PFSK-1 (cell line): Measurements from ENCODE around the gene RAP1GAP2.

ENCODE experiments used
- FOXP2 ChIP-seq: optimal IDR thresholded peaks from 2 replicates; pipeline ENCODE3; 2011; ENCODE audit warnings: borderline replicate concordance, control low read depth, inconsistent platforms; ENCODE audit not compliant: insufficient read depth; ENCODE audit errors: extremely low read length, extremely low read depth
- POLR2AphosphoS5 ChIP-seq: IDR thresholded peaks from 2 replicates; pipeline ENCODE4 v1.6.1; 2012; ENCODE audit warnings: low read depth, mild to moderate bottlenecking, control low read depth, low read length, moderate library complexity
- SIN3A ChIP-seq: IDR thresholded peaks from 2 replicates; pipeline ENCODE4 v1.6.1; 2012; ENCODE audit warnings: mild to moderate bottlenecking, low read length, moderate library complexity, borderline replicate concordance; ENCODE audit not compliant: insufficient read depth
- TAF1 ChIP-seq: IDR thresholded peaks from 2 replicates; pipeline ENCODE4 v1.6.1; 2012; ENCODE audit warnings: low read length, control low read depth, borderline replicate concordance; ENCODE audit not compliant: insufficient read depth
- TF ChIP-seq, protein P1 (sequence below), 2 experiments: IDR thresholded peaks; 2 replicates each; pipeline versions ENCODE4 v1.6.1 to v1.8.0; 2011 to 2012; ENCODE audit warnings: low read depth in 2 of 2, low read length in 2 of 2, control low read depth in 1 of 2, inconsistent platforms in 1 of 2, mild to moderate bottlenecking in 1 of 2, moderate library complexity in 1 of 2; ENCODE audit not compliant: insufficient read depth in 1 of 2

The RAP1GAP2 gene

DNA sequence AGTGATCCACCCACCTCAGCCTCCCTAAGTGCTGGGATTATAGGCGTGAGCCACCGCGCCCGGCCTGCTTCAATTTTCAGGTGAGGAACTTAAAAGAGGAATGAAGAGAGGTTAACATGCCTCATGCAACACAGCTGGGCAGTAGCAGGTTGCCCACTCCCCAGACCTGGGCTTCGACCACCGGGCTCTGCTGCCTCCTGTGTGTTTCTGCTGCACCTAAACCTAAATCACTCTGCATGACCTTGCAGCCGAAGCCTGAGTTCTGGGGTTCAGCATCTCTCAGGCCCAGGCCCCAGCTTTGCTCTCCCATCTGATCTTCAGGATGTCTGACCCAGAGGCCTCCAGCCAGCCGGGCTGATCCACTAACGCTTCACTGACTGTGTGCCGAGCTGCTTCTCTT lies 154.6 kb downstream of the RAP1GAP2 start:
- no peak for TF ChIP-seq TAF1
- TF ChIP-seq POLR2AphosphoS5: no peak
- TF ChIP-seq, protein P1, sequence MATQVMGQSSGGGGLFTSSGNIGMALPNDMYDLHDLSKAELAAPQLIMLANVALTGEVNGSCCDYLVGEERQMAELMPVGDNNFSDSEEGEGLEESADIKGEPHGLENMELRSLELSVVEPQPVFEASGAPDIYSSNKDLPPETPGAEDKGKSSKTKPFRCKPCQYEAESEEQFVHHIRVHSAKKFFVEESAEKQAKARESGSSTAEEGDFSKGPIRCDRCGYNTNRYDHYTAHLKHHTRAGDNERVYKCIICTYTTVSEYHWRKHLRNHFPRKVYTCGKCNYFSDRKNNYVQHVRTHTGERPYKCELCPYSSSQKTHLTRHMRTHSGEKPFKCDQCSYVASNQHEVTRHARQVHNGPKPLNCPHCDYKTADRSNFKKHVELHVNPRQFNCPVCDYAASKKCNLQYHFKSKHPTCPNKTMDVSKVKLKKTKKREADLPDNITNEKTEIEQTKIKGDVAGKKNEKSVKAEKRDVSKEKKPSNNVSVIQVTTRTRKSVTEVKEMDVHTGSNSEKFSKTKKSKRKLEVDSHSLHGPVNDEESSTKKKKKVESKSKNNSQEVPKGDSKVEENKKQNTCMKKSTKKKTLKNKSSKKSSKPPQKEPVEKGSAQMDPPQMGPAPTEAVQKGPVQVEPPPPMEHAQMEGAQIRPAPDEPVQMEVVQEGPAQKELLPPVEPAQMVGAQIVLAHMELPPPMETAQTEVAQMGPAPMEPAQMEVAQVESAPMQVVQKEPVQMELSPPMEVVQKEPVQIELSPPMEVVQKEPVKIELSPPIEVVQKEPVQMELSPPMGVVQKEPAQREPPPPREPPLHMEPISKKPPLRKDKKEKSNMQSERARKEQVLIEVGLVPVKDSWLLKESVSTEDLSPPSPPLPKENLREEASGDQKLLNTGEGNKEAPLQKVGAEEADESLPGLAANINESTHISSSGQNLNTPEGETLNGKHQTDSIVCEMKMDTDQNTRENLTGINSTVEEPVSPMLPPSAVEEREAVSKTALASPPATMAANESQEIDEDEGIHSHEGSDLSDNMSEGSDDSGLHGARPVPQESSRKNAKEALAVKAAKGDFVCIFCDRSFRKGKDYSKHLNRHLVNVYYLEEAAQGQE (IDR thresholded peaks at IDR 0.05; ENCODE audit: insufficient read depth in 1 of 2, low read depth in 2 of 2, low read length in 2 of 2): no peak
- TF ChIP-seq SIN3A: no peak
- TF ChIP-seq FOXP2: no peak

DNA sequence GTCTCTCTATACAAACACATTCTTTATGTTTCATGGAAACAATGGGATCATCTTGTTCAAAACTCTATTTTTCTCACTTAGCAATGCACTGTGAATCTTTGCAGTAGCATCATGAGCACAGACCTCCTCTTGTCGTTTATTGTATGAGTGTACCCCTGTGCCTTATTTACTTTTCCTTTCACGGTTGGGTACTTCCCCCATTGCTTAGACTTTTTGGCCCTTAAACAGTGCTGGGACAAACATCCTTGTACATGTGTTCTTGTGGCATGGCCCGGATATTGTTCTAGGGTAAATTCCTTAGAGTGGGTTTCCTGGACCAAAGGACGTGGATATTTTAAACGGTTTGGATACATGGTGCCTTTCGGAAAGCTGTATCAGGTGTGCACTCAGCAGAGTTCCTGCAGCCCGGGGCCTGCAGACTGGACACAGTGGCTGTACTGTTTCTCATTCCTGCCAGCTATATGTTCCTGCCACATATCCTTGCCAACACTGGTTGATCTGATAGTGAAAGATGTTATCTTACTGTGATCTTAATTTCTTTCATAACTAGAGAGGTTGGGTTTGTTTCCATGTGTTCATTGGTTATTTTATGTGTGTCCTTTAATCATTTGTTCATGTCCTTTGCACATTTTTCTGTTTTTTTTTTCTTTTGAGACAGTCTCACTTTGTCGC lies 156.1 kb downstream of the RAP1GAP2 start:
- TF ChIP-seq FOXP2 (no peak), TAF1 (no peak), SIN3A (no peak), POLR2AphosphoS5 (no peak)
- TF ChIP-seq, protein P1 (IDR thresholded peaks at IDR 0.05; ENCODE audit: insufficient read depth in 1 of 2, low read depth in 2 of 2, low read length in 2 of 2): no peak

DNA sequence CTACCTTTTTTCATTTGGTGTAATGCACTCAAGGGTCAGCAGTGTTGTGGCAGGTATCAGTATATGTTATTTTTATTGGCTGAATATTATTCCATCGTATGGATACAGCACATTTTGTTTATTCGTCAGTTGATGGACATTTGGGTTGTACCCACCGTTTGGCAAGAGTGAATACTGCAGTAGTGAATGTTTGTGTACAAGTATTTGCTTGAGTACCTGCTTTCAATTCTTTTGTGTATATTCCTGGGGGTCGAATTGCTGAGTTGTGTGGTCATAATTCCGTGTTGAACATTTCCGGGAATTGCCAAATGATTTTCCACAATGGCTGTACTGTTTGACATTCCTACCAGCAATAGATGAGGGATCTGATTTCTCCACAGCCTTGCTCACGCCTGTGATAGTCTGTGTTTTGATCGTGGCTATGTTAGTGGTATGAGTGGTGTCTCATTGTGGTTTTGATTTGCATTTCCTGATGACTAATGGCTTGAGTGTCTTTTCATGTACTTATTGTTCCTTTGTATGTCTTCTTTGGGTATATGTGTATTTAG lies 158.7 kb downstream of the RAP1GAP2 start:
- TF ChIP-seq, protein P1 (IDR thresholded peaks at IDR 0.05; ENCODE audit: insufficient read depth in 1 of 2, low read depth in 2 of 2, low read length in 2 of 2): peak in 1 of 2 experiments; percentile 32; a peak in 1 of 4 replicates
- TF ChIP-seq FOXP2: no peak

DNA sequence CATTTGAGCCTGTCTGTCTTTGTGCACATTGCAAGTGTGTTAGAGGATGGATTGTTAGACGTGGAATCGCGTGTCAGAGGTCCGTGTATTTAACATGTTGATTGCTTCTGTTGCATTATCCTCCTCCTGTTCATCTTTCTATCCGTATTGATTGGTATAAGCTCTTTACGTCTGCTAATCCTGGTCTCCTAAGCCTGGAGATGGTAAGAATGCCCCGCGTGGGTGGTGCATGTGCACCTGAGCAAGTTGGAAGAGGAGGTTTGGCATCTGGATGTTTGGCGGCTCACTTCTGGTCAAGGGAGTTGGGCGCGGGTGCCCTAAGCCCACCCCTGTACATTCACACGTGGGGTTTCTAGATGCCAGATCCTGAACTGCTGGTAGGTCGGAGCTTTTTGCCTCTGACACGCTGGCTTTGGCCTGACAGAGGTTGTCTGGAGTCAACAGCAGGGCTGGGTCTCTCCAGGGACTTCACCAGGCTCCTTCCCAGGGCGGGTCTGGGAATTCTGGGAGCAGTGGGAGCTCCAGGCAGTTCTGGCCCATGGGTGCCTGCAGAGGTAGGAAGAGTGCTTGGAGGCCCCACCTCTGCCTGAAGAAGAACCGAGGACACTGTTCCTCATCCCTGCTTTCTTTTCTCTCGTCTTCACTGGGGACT lies 159.8 kb downstream of the RAP1GAP2 start:
- no peak for TF ChIP-seq POLR2AphosphoS5
- no peak for TF ChIP-seq FOXP2
- no peak for TF ChIP-seq TAF1
- TF ChIP-seq, protein P1 (IDR thresholded peaks at IDR 0.05; ENCODE audit: insufficient read depth in 1 of 2, low read depth in 2 of 2, low read length in 2 of 2): no peak
- no peak for TF ChIP-seq SIN3A
